HUDEP-2 (cell line): ENCODE data around the gene EDAR.

ENCODE experiments used
- DNase-seq, 76 experiments: peaks; one replicate each; lab custom pipeline; 2025; ENCODE audit not compliant: unreplicated experiment in 76 of 76; lab: John Stamatoyannopoulos, UW

Gene EDAR

DNA sequence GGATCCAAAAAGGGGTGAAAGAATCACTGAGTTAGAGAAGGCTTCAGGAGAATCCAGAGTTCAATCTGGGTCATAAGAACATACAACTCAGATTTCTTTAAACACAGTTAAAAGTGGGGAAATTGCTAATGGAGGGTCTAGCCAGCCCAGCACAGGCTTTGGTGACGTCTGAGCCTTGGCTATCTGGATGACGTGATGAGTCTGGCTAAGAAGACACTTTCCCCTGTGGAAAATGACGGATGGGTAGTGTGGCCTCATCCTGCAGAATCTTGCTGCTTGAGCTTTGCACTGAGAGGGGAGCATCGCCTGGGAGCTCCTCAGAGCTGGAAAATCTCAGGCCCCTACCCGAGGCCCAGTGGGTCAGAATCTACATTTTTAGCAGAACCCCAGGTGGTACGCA is 19.2 kb downstream of the EDAR start:
- no peak for DNase-seq

GRCh38 chr2:108968619-108969018 is 20.4 kb downstream of the EDAR start:
- DNase-seq = no peak

GRCh38 chr2:108967757-108968156 is 21.3 kb downstream of the EDAR start:
- DNase-seq = no peak

- DNase-seq = no peak
These were observed 23.3 kb downstream of the EDAR start for GRCh38 chr2:108965540-108966289.

- DNase-seq = no peak
These were observed 26.0 kb downstream of the EDAR start for GRCh38 chr2:108963057-108963456.

DNA sequence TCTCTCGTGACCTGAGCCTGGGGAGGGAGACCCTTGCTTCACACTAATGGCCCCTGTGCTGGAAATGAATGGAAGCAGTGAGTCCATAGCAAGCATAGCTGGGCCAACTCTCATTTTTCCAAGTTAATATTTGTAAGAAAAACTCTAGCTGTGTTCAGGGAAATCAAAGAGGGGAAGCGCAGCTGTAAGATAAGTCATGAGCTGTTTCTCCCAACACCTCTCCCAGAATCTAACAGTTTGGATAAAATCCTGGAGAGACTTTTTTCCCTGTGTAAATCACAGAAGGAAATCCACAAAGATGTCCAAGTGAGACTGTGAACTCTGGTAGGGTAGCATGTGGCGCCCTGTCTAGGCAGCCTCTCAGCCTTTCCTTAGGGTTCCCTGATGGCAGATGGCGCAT is 27.2 kb downstream of the EDAR start:
- DNase-seq = no peak

DNA sequence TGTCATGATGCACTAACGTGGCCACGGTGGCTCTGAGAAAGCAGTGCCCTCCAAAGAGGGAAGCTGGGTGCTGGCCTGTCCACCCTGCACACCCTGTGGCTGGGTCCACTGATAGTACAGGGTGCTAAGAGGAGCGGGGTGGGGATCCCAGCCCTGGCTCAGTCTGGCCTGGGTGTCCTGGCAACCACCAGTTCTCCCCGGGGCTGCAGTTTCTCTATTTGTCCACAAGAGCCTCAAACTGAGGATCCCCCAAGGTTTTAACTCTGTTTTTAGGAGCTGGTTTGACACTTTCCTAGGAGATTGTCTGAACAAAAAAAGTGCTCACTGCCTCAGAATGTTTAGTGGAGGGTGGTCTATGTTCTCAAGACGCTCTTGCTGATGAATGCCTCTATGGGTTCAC is 29.0 kb downstream of the EDAR start:
- peak in 3 of 76 experiments; percentile 1 to 10 (median 8) for DNase-seq

GRCh38 chr2:108959401-108959800 is 29.6 kb downstream of the EDAR start:
- no peak for DNase-seq

DNA sequence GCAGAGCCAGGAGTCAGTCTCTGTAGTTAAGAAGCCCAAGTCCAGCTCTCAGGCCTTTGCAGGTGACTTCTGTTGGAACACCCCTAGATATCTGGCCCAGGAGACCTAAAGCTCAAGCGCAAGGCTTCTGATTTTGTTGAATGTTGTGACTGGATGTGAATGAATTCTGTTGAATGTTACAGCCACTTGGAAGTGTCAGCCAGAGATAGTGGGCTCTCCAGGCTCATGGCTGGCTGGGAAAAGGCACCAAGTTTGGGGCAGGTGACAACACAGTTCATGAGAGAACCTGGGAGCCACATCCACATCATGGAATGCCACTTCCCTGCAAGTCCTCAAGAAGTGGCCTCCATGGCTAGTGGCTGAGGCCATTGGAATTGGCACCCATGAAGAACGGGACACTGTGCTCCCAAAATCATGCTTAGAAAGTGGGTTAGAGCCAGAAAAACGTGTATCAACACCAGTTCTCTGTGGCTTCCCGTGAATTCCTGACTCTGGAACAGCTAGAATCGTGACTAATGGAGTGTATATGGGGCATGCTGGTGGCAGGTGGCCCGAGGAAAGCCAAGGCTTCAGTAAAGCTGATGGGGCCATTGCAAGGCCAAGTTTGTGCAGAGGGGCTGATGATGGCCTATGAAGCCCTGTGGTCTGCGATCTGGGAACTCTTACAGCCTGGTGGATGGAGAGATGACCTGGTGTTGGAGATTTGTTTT is 30.2 kb downstream of the EDAR start:
- no peak for DNase-seq

GRCh38 chr2:108958002-108958401 is 31.0 kb downstream of the EDAR start:
- peak in 25 of 76 experiments; percentile 3 to 52 (median 10) for DNase-seq

DNA sequence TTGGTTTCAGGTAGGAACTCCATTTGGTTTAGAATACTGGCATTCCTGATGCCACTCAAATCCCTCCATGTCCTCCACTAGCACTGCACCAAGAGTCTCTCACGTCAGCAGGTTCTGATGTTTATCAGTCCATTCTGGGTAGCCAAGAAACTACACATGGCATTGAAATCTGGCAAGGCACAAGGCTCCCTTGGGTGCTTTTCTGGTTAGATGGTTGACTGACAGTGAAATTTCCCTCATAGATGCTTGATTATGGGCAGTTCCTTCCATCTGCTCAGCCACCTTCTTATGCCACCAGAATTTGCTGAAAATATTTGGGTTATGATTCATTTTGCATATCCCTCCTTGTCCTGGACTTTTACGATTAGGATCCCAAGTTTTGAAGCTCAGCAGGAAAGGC is 32.6 kb downstream of the EDAR start:
- DNase-seq = no peak

- DNase-seq = no peak
These were observed 38.5 kb downstream of the EDAR start for GRCh38 chr2:108950369-108951135.

- no peak for DNase-seq
These were observed 39.4 kb downstream of the EDAR start for GRCh38 chr2:108949316-108950239.

DNA sequence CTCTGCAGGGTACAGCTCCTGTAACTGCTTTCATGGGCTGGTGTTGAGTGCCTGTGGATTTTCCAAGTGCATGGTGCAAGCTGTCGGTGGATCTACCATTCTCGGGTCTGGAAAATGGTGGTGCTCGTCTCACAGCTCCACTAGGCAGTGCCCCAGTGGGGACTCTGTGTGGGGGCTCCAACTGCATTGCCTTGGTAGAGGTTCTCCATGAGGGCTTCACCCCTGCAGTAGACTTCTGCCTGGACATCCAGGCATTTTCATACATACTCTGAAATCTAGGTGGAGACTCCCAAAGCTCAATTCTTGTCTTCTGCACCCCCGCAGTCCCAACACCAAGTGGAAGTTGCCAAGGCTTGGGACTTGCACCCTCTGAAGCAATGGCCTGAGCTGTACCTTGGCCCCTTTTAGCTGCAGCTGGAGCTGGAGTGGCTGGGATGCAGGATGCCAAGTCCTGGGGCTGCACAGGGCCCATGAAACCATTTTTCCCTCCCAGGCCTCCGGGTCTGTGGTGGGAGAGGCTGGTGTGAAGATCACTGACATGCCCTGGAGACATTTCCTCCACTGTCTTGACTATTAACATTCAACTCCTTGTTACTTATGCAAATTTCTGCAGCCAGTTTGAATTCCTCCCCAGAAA is 41.6 kb downstream of the EDAR start:
- no peak for DNase-seq

- no peak for DNase-seq
These were observed 42.6 kb downstream of the EDAR start for GRCh38 chr2:108946442-108946841.

- DNase-seq = peak in 5 of 76 experiments; percentile 1 to 22 (median 7)
These were observed 43.1 kb downstream of the EDAR start for GRCh38 chr2:108945969-108946368.

- no peak for DNase-seq
These were observed 44.3 kb downstream of the EDAR start for GRCh38 chr2:108944601-108945331.

GRCh38 chr2:108943751-108944150 is 45.3 kb downstream of the EDAR start:
- no peak for DNase-seq

DNA sequence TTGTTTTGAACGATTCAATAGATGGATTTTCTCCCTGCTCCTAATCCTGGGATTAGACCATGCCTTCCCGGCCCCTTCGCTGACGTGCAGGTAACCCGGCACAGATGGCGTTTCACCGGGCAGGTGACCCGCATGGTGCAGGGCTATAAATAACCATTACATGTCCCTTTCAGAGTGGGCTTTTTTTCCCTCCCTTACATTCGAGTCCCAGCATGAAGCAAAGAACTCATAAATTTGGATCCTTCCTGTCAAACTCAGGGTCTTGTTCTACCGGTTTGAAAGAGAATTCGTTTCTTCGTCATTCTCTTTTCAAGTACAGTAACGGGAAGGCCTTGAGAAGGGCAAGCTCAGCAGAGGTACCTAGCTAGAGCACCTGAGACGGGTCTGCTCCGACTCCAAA is 46.1 kb downstream of the EDAR start:
- no peak for DNase-seq
